Activated CD4-positive, CD25-positive, alpha-beta regulatory T cell (primary cell): ENCODE data around the gene FBXL17.
"Not testable (repeated sequence)": the region's sequence is repeated elsewhere in the genome, so short reads cannot be mapped to it uniquely, and the experiment has no call there.

ENCODE experiments used
- DNase-seq, 4 experiments: peaks; one replicate each; lab custom pipeline; 2025; lab: John Stamatoyannopoulos, UW

The FBXL17 gene

DNA sequence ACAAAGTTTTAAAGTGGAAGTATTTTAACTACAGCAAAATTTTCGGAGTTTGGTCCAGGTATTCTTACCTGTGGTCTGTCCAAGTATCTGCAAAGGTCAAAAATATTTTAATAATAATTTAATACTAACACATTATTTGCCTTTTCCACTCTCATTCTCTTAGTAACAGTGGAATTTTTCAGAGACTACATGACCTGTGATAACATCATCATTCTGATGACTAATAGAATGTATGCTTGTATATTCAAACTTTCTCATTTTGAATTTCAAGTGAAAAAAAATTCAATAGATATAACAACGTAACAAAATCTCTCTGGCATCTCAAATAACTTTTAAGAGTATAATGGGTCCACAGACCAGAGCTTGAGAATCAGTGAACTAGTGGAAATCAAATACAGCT, 78.3 kb downstream of the FBXL17 start:
- no peak for DNase-seq

DNA sequence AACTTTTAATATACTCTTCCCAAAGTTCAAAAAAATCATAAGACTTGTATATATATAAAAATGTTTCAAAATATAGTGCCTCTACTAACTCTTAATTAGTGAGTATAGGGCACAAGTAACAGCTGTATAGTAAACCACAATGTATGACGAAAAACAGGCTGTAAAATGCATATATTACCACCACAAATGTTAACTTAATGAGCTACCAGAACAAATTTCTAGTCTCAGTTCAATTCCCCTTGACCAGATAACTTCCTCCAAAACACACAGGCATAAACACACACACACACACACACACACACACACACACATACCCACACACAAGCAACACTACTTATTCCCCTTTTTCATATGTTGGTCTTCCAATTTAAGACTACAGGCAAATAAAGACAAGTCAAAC, 78.8 kb downstream of the FBXL17 start:
- no peak for DNase-seq

DNA sequence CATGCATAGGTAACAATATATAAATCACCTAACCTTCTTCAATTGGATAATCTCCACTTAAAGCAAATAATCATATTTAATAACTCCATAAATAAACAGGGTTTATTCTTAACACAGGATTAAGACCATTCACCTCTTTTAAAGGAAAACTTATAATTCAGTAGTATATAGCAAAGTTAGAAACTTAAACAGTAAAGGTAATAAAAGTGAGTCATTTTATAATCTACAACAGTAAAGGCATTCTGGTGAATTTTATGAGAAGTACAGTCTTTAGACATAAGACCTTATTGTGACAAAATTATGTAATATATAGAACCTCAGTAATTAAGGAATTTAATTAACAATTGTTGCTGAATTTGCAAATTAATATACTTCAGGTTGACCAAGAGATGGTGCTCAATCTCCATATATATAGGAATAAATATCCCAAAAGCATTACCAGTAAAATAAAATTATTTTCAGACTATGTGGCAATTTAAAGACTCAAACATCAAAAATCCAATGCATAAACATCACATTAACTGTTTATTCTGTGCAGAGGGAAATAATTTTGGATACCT, 84.8 kb downstream of the FBXL17 start:
- no peak for DNase-seq

DNA sequence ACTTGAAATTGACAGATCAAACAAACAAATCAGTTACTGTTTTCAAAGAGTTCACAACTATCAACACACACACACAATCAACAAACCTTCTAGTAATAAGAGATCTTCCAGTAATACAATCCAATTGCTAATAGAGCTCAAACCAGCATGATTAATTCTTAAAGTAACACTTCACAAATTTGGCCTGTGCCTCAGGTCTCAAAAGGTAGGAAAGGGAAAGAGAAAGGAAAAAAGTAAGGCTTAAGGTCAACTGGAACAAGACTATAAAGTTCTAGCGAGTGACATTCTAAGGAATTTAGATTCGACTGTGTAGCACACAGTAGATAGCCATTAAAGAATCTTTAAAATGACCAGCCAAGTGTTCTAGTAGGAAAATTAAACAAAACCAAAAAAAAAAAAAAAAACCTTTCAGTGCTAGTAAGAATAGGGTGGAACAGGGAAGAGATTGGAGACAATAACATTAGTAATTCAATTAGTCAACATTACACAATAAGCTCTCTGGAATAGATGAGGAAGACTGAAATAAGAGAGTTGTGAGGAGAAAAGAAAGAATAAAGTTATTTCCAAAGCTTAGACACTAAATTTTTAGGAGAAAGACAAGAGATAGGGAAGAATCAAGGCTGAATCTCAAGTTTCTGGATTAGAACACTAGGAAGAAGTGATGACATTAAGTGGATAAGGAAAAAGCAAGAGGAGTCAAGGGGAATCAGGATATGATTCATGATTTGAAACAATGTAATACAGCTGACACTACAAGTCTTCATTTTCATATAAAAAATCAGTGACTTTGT, 86.1 kb downstream of the FBXL17 start:
- no peak for DNase-seq

DNA sequence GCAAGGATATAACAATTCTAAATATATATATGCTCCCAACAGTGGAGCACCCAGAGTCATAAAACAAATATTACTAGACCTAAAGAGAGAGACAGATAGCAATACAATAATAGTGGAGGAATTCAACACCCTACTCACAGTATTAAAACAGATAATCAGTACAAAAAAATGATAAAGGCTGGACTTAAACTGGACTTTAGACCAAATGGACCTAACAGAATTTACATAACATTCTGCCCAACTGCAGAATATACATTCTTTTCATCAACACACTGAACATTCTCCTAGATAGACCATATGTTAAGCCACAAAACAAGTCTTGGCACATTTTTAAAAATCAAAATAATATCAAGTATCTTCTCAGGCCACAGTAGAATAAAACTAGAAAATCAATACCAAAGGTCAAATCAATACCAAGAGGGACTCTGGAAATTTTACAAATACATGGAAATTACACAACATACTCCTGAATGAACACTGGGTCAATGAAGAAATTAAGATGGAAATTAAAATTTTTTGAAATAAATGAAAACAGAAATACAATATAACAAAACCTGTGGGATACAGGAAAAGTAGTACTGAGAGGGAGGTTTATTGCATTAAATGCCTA, 100.8 kb downstream of the FBXL17 start:
- no peak for DNase-seq

DNA sequence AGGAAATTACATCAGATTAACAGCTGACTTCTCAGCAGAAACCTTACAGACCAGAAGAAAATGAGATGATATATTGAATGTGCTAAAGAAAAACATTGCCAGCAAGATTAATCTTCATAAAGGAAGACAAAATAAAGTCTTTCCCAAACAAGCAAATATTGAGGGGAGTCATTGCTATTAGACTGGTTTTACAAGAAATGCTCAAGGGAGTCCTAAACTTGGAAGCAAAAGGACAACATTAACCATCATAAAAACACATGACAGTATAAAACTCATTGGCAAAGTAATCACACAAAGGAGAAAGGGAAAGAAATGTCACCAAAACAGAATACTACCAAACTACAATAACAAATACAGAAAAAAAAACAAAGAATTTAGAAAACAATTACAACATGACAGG, 101.7 kb downstream of the FBXL17 start:
- DNase-seq = no peak

DNA sequence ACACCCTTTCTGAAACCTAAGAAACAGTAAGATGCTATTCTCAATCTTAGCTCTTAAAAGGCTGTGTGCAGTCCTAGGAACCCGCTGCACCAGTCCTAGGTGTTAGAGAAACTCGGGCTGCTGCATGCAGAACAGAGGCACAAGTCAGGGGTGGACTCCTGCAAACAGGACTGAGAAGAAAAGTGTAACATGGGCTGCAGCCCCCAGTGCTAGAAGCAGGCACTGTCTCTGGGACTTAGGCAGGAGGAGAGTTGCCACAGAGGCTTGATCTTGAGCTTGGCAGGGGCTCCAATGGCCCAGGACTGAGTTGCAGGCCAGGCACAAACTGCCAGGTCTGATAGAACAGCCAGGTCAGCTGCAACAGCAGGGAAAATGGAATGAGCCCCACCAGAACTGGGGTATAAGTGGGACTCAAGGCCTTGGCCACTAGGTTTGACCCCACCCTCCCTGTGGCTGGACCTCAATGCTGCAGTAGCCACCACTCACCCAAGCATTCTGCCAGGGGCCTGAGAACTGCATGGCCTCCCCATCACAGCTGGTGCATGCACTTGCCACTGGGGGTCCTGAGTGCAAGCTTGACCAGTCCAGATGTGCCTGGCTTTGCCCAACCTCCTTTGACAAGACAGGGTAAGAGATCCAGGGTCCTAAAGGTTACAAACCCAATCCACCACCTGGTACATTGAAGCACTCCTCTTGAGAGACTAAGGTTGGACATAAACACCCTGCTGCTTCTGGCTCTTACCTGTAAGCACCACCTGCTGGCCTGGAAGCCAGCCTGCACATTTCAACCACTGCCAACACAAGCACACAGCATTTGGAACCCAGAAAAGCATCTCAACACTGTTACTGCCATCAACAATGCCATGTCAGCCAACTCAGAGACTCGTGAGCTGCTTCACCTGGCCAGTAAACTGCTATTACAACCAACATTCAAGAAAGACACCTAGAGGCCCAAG, 103.3 kb downstream of the FBXL17 start:
- no peak for DNase-seq

DNA sequence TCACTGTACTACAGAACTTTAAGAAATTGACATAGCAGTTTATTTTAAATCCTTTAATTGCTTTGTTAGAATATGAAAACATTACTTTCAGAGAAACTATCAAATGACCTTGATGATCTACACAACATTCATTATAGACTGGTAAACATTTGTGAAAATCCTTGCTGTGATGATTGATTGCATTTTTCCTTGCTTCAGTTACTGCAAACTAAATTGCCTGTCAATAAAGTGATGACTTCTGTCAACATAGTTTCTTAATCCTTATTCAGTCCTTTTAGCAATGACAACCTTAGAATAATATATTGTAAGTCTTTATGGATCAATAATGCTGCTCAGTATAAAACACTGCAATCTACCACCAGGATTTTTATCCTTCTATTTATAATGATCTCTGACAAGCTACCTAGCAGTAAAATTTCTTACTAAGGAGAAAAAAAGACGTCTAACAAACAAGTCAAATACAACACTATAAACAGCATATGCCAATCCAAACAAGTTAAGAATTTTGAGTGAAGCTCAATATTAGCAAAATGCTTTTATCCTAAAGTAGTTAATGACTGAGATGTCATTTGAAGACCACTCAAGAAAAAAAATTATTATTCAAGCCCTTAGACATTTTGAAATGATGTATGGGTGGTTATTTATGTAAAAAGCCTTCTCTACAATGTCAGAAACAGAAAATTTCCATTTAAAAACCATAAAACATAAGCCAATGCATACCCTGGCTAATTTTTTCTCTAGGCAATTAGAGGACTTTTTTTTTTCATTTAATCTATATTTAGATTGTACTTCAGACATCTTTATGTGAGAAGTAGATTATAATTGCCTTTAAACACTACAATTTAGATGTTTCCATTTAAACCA, 105.5 kb downstream of the FBXL17 start:
- DNase-seq = no peak

DNA sequence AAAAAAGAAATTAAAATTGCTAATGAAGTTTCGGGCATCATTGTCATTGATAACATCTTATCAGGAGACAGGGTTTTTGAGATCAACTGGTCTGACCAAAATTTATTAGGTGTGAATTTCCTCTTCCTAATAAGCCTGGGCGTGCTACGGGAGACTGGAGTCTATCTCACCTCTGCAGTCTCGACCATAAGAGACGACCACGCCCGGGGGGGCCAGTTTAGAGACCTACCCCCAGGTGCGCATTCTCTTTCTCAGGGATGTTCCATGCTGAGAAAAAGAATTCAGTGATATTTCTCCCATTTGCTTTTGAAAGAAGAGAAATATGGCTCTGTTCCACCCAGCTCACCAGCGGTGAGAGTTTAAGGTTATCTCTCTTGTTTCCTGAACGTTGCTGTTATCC, 107.8 kb downstream of the FBXL17 start:
- not testable (repeated sequence) for DNase-seq

DNA sequence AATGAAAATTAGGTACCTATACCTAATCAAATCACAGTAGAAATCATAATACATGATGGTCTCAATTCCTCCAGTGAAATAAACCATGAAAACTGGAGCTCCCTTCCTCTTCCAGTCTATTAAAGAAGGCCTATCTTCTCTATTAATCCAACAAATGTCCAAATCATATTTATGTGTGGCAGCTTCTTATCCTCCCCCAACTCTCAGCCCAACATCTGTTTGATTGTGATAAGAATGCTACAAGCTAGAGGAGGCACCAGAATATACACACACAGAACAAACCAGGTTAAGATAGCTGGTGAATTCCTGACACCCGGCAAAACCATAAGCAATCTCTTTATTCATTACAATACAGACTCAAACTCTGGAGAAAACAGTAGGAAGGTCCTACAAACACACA, 110.8 kb downstream of the FBXL17 start:
- no peak for DNase-seq

DNA sequence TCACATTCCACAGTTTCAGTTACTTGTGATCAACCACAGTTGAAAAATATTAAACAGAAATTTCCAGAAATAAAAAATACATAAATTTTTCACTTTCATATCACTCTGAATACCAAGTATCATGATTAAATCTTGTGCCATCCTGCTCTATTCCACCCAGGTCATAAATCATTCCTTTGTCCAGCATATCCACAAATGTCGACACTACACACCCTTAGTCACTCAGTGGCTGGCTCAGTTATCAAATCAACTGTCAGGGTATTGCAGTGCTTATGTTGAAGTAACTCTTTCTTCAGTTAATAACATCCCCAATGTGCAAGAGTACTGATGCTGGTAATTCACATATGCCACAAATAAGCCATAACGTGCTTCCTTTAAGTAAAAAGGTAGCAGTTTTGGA, 115.7 kb downstream of the FBXL17 start:
- DNase-seq = no peak

DNA sequence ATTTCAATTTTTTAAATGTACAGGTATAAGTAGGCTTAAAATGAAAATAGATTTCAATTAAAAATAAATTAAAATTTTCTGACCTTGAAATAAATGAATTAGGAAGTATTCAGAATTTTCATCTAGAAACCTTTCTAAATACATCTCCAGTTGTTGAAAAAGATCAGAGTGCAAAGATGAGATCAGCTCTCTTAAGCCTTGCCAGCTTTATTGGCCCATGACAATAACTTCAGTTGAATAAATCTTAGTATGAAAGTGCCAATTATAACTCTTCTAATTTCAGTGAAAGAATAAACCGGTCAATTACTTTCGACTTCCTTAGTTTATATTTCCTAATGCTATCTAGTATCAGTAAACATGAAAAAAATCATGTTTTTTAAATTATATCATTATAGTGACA, 117.4 kb downstream of the FBXL17 start:
- no peak for DNase-seq

DNA sequence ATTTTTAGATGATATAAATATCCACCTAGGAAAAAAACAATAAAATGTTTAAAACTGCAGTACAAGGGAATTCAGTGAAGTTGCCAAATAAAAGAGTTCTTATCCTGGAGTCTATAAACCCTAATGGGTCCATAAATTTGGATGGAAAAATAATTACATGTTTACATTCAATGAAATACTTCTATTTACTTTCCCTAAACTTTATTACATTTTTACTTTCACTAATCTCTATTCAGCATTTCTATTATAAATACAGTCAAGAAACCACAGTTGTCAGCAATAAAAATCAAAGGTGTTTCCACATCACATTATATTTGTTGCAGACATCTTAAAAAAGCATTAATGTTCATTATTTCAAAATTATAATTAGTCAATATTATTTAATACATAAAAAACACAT, 118.6 kb downstream of the FBXL17 start:
- DNase-seq = no peak

DNA sequence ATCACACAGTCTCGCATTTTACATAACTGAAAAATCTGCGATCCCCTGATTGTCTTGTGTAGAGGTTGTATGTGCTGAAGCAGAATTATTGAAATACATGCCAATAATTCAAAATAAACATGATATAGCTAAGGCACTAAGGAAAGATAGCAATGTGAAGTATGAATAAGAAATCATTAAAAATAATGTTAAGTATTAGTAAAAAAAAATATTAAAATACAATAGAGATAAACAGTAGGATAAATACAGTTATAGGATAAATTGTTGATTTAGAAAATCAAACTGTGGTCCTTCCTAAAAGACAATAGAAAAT, 121.1 kb downstream of the FBXL17 start:
- DNase-seq = no peak

DNA sequence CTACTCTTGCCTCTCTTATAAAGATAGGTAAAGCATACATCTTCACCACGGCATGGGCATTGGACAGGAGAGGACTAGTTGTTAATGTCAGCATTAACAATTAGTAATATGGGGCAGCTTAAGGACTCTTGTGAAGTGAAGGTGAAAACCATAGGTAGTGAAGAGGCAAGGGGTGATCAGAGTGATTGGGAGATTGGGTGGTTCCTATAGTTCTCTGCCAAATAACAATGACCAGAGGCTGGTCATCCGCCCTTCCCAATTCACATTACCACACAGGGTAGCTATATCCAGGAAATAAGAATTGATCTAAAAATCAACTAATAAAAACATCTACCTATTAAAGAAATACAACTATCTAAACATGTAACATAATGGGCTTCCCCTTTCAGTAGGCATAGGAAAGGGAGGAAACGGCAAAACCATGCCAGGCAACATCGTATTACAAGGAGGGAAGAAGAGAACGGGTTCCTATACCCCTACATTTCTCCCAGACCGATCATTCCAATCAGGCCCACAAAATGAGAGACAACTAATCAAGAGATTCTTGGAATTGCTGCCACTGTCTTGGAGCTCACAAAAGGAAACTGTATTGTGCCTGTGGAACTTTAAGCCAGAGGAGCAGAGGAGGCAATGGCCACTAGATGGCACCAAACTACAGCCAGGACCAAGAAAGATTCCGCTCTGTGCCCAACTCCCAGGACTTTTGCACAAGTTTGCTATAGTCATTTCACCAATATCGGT, 121.6 kb downstream of the FBXL17 start:
- peak; percentile 15 to 24 (median 18) for DNase-seq

DNA sequence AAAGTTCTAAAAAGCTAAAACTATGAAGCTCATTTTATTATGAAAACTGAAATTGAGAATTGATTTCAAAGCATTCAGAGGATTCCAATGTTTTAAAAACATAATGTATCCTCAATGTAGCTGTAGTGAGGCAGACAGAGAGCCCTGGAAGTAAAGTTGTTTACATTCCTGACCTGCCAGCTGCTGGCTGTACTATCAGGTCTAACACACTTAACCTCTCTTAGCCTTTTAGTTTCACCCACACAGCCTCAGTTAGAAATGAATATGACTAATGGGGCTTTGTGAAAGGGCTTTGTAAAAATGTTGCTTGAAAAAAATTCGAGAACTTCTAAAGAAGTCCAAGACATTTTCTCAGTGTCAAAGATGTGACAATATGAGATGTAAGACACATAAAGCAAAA, 122.6 kb downstream of the FBXL17 start:
- DNase-seq = no peak

DNA sequence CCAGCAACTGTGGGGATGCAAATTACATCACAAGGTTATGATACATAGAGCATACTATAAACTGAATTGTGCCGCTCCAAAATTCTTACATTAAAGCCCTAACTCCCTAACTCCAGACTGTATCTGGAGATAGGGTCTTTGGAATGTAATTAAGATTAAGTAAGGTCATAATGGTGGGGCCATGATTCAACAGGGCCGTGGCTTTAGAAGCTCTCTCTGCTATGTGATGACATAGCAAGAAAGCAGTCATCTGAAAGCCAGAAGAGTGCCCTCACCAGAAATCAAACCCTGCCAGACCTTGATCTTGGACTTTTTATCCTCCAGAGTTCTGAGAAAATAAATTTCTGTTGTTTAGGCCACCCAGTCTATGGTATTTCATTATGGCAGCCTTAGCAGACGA, 123.9 kb downstream of the FBXL17 start:
- DNase-seq = no peak

DNA sequence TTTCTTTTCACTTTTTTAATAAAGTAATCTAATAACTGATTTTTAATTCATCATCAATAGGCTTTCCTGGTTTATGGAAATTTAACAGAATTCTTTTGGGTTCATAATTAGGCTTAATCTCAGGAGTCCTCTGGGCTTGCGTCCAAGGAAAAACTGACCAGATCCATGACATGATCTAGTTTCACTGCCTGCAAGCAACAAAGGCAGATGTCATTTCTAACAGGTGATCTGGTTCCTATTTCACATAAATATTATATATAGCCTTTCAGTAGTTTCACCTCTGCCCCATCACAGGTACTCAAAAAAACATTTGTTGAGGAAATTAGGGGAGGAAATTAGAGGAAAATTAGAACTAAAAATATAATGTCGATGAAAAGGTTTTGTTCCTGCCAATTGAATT, 126.4 kb downstream of the FBXL17 start:
- DNase-seq = no peak

DNA sequence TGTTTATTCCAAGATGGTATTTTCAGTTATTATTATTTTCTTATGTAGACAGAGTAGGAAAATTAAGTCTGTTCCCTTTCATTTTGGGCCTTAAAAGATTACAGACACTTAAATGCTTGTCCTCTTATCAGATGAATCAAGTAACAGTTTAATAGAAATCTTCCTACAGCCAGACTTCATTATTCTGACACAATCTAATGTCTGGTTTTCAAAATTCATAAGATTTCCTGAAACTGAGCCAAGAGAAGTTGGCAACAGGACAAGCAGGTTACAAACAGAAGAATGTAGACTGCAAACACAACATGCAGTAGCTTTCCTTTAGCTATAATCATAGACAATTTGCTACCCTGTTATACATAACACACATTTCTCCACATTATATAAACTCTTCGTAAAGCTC, 130.5 kb downstream of the FBXL17 start:
- no peak for DNase-seq

DNA sequence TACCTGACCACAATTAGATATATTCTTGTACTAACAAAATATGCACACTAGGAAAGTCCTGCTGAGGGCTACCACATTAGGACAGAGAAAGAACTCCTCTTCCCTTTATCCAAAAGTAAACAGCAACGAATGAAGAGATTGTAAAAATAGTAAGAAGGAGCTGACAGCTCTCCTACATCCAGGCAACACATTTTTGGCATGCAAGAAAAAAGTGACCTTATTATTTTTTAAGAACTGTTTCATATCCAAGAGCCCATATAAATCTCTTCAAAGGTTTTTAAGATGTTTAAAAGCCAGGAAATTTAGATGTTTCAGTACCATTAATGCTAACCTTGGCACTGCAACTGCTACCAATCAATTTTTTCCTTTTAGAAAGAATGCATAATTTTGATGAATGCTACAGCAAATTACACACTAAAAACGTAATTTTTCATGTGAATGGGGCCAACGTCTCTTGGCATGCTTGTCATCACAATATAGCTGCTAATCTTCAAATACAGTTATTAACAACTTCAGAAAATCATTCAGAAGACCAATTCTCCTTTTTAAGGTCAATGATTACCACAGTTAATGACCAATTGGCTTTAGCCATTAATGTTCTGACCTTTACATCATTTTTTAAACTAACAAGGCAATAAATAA, 132.0 kb downstream of the FBXL17 start:
- no peak for DNase-seq
